ENCODE measurements around the gene ID4. TPM values are rescaled to one million over a fixed set of nuclear protein-coding genes. Genes with fewer than 3 reads are reported as not detected.

Gene ID4
- total and polyA plus RNA-seq, 2 of the 8 experiments (the other 6 are each of a cell fraction or from before 2014, with no cell fraction given), result 2.0 to 8.3 TPM

GRCh38 chr6:19845266-19846041, 8.3 kb downstream of the ID4 start (continued):
- TF ChIP-seq KDM1A (IDR thresholded peaks at IDR 0.05; ENCODE audit: borderline replicate concordance, low read length), result no peak
- no peak for TF ChIP-seq GABPA (IDR thresholded peaks at IDR 0.05; ENCODE audit: borderline replicate concordance, insufficient read depth, low read length)
- no peak for TF ChIP-seq RBBP5 (IDR thresholded peaks at IDR 0.05; ENCODE audit: borderline replicate concordance, low read depth, low read length)
- TF ChIP-seq USF2 (IDR thresholded peaks at IDR 0.05; ENCODE audit: low read length), result no peak

All from H1 (cell line).